NB4 (cell line): ENCODE results near the gene ARMH4.

Experiments
- DNase-seq: peaks from one replicate; pipeline ENCODE4 v3.0.0; 2010; ENCODE audit warnings: low read depth
- H3K4me3 ChIP-seq: one replicate; pipeline ENCODE4 v1.5.1; 2011; ENCODE audit warnings: mild to moderate bottlenecking, low read depth, low read length, moderate library complexity
- MYC ChIP-seq: IDR thresholded peaks from 2 replicates; pipeline ENCODE4 v1.6.1; 2011; ENCODE audit warnings: low read depth, low read length
- POLR2A ChIP-seq: IDR thresholded peaks from 2 replicates; pipeline ENCODE4 v1.6.1; 2011; ENCODE audit warnings: mild to moderate bottlenecking; ENCODE audit not compliant: insufficient read length; ENCODE audit errors: extremely low read depth
- TF ChIP-seq, protein P1 (sequence below): IDR thresholded peaks from one replicate; pipeline ENCODE4 v1.5.1; 2012; ENCODE audit warnings: low read depth, low read length
- TF ChIP-seq, protein P2 (sequence below): IDR thresholded peaks from 2 replicates; pipeline ENCODE4 v1.6.1; 2011; ENCODE audit warnings: low read depth, low read length

The ARMH4 gene

DNA sequence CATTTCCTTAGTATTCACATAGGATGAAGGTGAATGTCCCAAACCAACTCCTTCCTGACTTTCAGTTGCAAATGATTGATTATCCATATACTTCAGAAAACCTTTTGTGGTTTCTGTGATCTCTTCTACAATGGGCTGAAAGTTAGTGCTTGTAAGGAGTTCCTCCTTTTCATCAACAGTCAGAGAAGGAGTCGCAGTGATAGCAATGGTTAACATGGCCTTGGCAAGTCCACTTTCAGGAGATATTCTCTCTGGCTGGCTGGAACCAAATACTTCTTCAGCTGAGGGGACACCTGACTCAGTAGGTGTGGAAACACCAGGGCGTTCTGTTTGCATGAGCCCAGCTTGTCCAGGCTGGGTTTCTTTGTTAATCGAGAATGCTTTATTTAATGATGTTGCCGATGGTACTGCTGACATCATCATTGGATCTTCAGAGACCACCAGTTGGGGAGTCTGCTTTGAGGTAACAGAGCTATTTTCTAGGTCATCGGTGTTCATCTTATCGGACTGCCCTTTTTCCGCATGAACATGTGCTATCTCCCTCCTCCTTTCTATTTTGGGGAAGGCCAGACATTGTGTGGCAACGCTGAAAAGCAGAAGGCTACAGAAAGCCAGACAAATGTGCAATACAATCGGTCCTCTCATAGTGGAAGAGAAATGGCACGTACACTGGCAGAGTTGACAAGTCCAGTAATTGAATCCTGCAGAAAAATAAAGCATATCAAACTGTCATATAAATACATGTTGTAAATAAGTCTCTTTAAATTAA lies 13.1 kb downstream of the ARMH4 start:
- DNase-seq: no peak
- no peak overlapping the region for H3K4me3 ChIP-seq
- TF ChIP-seq MYC: no peak
- no peak for TF ChIP-seq POLR2A
- TF ChIP-seq, protein P1, sequence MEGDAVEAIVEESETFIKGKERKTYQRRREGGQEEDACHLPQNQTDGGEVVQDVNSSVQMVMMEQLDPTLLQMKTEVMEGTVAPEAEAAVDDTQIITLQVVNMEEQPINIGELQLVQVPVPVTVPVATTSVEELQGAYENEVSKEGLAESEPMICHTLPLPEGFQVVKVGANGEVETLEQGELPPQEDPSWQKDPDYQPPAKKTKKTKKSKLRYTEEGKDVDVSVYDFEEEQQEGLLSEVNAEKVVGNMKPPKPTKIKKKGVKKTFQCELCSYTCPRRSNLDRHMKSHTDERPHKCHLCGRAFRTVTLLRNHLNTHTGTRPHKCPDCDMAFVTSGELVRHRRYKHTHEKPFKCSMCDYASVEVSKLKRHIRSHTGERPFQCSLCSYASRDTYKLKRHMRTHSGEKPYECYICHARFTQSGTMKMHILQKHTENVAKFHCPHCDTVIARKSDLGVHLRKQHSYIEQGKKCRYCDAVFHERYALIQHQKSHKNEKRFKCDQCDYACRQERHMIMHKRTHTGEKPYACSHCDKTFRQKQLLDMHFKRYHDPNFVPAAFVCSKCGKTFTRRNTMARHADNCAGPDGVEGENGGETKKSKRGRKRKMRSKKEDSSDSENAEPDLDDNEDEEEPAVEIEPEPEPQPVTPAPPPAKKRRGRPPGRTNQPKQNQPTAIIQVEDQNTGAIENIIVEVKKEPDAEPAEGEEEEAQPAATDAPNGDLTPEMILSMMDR: no peak
- TF ChIP-seq, protein P2, sequence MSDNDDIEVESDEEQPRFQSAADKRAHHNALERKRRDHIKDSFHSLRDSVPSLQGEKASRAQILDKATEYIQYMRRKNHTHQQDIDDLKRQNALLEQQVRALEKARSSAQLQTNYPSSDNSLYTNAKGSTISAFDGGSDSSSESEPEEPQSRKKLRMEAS: no peak

DNA sequence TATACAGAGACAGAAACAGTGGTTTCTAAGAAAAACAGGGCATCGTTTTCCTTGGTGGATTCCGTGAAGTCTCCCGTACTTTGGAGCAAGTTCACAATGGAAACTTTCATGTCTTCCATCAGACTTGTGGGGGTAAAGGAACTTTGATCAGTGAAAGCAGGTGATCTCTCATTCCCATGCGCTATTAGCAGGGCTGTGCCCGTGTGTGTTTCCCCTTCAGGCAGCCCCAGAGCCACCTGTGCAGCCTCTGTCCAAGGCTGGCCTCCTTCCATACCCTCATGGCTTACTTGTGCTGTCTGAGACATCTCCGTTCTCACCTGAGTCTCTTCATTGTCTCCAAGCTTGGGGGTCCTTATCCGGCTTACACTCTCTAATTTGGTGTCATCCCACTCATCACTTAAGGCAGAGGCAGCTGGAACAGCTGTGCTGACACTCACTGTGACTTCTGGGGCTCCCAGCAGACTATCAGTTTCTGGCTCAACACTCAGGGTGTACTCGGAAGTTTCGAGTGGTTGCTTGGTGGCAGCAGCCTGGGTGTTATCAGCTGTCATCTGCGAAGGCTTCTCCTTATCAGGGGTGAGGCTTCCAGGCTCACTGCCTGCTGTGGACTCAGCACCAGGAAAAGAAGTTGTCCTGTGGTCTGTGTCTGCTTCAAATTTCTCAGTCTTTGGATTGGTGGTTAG lies 13.8 kb downstream of the ARMH4 start:
- no peak for DNase-seq
- no peak overlapping the region for H3K4me3 ChIP-seq
- TF ChIP-seq, protein P2: no peak
- no peak for TF ChIP-seq MYC
- TF ChIP-seq POLR2A: no peak
- TF ChIP-seq, protein P1: no peak

DNA sequence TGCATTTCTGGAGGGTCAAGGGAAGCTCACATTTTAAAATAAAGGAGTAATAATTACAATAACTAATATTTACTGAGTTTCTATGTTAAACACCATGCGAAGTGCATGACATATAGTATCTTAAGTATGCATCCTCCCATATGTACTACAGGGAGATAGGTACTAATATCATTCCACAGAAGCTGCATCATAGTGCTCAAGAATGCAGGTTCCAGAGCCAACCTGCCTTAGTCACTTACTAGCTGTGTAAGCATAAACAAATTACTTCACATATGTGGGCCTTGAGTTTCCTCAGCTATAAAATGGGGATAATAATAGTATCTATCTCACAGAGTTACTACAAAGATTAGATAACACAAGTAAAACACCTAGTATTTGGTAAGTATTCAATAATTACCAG lies 18.3 kb downstream of the ARMH4 start:
- TF ChIP-seq, protein P1: no peak
- TF ChIP-seq MYC (no peak), POLR2A (no peak)
- TF ChIP-seq, protein P2: no peak
- no peak overlapping the region for H3K4me3 ChIP-seq
- no peak for DNase-seq

DNA sequence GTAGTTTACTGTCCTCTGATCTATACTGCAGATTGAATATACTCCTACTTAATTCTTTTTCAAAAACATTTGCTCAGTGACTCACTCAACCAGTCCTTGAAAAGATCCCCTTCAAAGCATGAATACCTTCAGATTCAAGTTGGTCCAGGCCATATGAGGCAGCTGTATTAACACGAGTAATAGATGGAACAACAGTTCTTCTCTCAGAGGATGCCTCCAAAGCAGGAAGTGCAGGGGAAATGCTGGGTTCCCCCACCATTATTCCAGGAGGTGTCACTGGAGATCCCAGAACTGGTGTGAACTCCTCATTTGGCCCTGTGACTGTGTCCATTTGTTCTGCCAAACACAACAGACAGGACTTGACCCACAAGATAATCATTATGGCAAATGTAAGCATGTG lies 20.6 kb downstream of the ARMH4 start:
- H3K4me3 ChIP-seq: no peak overlapping the region
- DNase-seq: no peak
- TF ChIP-seq MYC (no peak), POLR2A (no peak)
- TF ChIP-seq, protein P1: no peak
- TF ChIP-seq, protein P2: no peak

DNA sequence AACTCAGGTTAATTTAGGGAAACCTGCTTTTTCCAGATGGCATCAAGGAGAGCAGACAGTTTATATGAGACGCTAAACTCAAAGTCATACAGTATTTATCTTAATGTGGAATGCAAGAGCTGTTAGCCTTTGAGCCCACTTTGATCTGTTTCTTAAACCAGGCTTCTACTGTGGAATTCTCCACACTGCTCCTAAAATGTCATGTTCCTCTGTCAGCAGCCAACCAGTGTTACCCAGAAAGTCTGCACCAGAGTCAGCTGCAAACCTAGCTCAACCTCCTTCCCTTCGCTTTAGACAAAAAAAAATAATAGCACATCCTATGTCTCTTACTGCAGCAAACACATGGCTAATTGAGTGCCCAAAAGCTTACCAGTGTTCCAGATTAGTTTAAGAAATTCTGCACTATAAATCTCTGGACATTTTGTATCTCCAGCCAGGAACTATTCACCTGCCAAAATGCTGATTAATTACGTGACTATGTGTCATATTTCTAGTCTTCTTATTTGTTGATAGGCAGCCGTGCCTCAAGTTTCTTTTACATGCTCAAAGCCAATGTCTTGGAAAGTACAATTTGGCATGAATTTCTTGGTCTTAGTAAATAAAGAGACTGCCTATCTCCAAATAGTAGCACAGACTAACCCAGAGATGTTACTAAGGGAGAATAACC lies 21.8 kb downstream of the ARMH4 start:
- H3K4me3 ChIP-seq: no peak overlapping the region
- DNase-seq: no peak
- TF ChIP-seq POLR2A (no peak), MYC (no peak)
- TF ChIP-seq, protein P2: no peak
- TF ChIP-seq, protein P1: no peak
